ENCODE results near the gene TBL1XR1.
"Not testable (repeated sequence)": the region's sequence is repeated elsewhere in the genome, so short reads cannot be mapped to it uniquely, and the experiment has no call there.

The TBL1XR1 gene

GRCh38 chr3:177034832-177035475 is 162.3 kb downstream of the TBL1XR1 start:
- no peak for DNase-seq (ENCODE audit: low read depth, low spot score)

- no peak for DNase-seq (ENCODE audit: low read depth, low spot score)
Observed at GRCh38 chr3:177026505-177027277, 170.6 kb downstream of the TBL1XR1 start.

- no peak for DNase-seq (ENCODE audit: low read depth, low spot score)
Observed at GRCh38 chr3:177015881-177016280, 181.4 kb downstream of the TBL1XR1 start.

GRCh38 chr3:177013681-177014280 is 183.5 kb downstream of the TBL1XR1 start:
- DNase-seq (ENCODE audit: low read depth, low spot score), result peak; percentile 28

GRCh38 chr3:177005718-177006405 is 191.4 kb downstream of the TBL1XR1 start:
- no peak for DNase-seq (ENCODE audit: low read depth, low spot score)

GRCh38 chr3:177000159-177000558 is 197.1 kb downstream of the TBL1XR1 start:
- not testable (repeated sequence) for DNase-seq (ENCODE audit: low read depth, low spot score)

GRCh38 chr3:176995946-176996345 is 201.3 kb downstream of the TBL1XR1 start:
- no peak for DNase-seq (ENCODE audit: low read depth, low spot score)

- DNase-seq (ENCODE audit: low read depth, low spot score), result no peak
Observed at GRCh38 chr3:176994891-176995781, 202.1 kb downstream of the TBL1XR1 start.

- DNase-seq (ENCODE audit: low read depth, low spot score), result no peak
Observed at GRCh38 chr3:176994393-176994792, 202.9 kb downstream of the TBL1XR1 start.

GRCh38 chr3:176992978-176993377 is 204.3 kb downstream of the TBL1XR1 start:
- DNase-seq (ENCODE audit: low read depth, low spot score), result no peak

GRCh38 chr3:176992565-176992964 is 204.7 kb downstream of the TBL1XR1 start:
- DNase-seq (ENCODE audit: low read depth, low spot score), result no peak

GRCh38 chr3:176988795-176989194 is 208.5 kb downstream of the TBL1XR1 start:
- no peak for DNase-seq (ENCODE audit: low read depth, low spot score)

GRCh38 chr3:176987901-176988650 is 209.2 kb downstream of the TBL1XR1 start:
- no peak for DNase-seq (ENCODE audit: low read depth, low spot score)

GRCh38 chr3:176978441-176978840 is 218.8 kb downstream of the TBL1XR1 start:
- no peak for DNase-seq (ENCODE audit: low read depth, low spot score)

GRCh38 chr3:176977331-176977730 is 220.0 kb downstream of the TBL1XR1 start:
- DNase-seq (ENCODE audit: low read depth, low spot score), result no peak

GRCh38 chr3:176976586-176976985 is 220.7 kb downstream of the TBL1XR1 start:
- DNase-seq (ENCODE audit: low read depth, low spot score), result no peak

GRCh38 chr3:176974279-176974678 is 223.0 kb downstream of the TBL1XR1 start:
- no peak for DNase-seq (ENCODE audit: low read depth, low spot score)

GRCh38 chr3:176971613-176972174 is 225.6 kb downstream of the TBL1XR1 start:
- no peak for DNase-seq (ENCODE audit: low read depth, low spot score)

- no peak for DNase-seq (ENCODE audit: low read depth, low spot score)
Observed at GRCh38 chr3:176970770-176971169, 226.5 kb downstream of the TBL1XR1 start.

GRCh38 chr3:176969506-176969905 is 227.8 kb downstream of the TBL1XR1 start:
- DNase-seq (ENCODE audit: low read depth, low spot score), result no peak

Data from iPS DF 19.7 (cell line).